GM12892 (cell line): ENCODE results near the gene TPO.

ENCODE experiments used
- POLR2A ChIP-seq: IDR thresholded peaks from 2 replicates; pipeline ENCODE4 v1.6.1; 2011; ENCODE audit warnings: low read depth, low read length, control low read depth
- POLR2AphosphoS5 ChIP-seq: IDR thresholded peaks from 2 replicates; pipeline ENCODE4 v1.6.1; 2011; ENCODE audit warnings: low read depth, low read length, control low read depth

DNA sequence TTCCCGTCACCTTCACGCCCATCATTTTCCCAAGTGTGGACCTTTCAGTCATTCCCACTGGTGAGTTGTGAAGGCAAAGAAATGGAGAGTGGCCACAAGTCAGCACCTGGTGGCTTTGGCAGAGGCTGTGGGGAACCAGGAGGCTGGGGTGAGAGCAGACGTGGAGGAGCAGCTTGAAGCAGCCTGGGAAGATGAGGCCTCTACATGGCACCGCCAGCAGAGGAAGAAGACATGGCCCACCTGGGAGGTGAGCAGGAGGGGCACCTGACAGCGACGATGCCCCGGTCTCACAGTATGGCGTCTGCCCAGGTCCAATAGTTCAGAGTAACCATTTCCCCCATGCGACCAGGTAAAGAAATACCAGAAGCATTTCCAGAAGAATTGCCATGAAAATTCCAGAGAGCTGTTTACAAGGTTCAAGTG lies 69.0 kb downstream of the TPO start:
- TF ChIP-seq POLR2AphosphoS5: no peak
- TF ChIP-seq POLR2A: no peak
